ENCODE results near the gene MGAT3. TPM values are rescaled to one million over a fixed set of nuclear protein-coding genes. Genes with fewer than 3 reads are reported as not detected.

Gene MGAT3
- total RNA-seq, 1 experiment from 2014 or later: 5.0 TPM

GRCh38 chr22:39468487-39469325 lies 11.9 kb downstream of the MGAT3 start:
- no peak overlapping the region for H3K9ac ChIP-seq (ENCODE audit: extremely low read depth, insufficient read length, low read length)
- no peak overlapping the region for H2AK5ac ChIP-seq (ENCODE audit: insufficient read length, low read length)
- no peak overlapping the region for H3K27ac ChIP-seq (ENCODE audit: insufficient read length, low read depth, low read length)
- H3T11ph ChIP-seq (ENCODE audit: low read length): no peak overlapping the region
- H2BK20ac ChIP-seq (ENCODE audit: low read depth, low read length, poor library complexity, severe bottlenecking): no peak overlapping the region
- H3K4me1 ChIP-seq (ENCODE audit: insufficient read depth, low read length): peaks cover 3% of the 10 kb centered on the region; the same call in 1 of the 2 replicates
- Mint-ChIP-seq H3K27me3 (ENCODE audit: low read depth) (peaks cover 20% of the 10 kb centered on the region), H3K36me3 (ENCODE audit: insufficient read depth in 1 of 3, low read depth in 3 of 3) (no peaks in the 10 kb centered on the region), H3K4me1 (peaks cover 33 to 41% of the 10 kb centered on the region in 2 experiments), H3K4me3 (no peak overlapping the region; a peak in 1 of 5 replicates), H3K9me3 (no peaks in the 10 kb centered on the region), H3K27ac (no peak overlapping the region; a peak in 1 of 7 replicates)
- H3K4ac ChIP-seq (ENCODE audit: low read depth, low read length): no peak overlapping the region
- H3K9me3 ChIP-seq (ENCODE audit: control insufficient read depth, low read depth, low read length): no peaks in the 10 kb centered on the region
- no peaks in the 10 kb centered on the region for H3K79me2 ChIP-seq (ENCODE audit: insufficient read depth, low read length)
- no peak overlapping the region for H4K8ac ChIP-seq (replicated peaks; ENCODE audit: insufficient read length, low read depth, low read length)
- no peaks in the 10 kb centered on the region for H3K23me2 ChIP-seq (ENCODE audit: insufficient read length, low read depth, low read length, poor library complexity, severe bottlenecking)
- no peak overlapping the region; the same call in 1 of the 2 replicates for H3K14ac ChIP-seq (ENCODE audit: insufficient read depth, low read length)
- H3K18ac ChIP-seq (ENCODE audit: insufficient read length, low read depth, low read length): no peak overlapping the region
- WGBS (ENCODE audit: extremely low coverage, insufficient read length, low lambda C conversion rate): no CpG with 5 or more reads among the region's 18 CpGs
- no peak overlapping the region for H3K56ac ChIP-seq (ENCODE audit: insufficient read length, low read depth, low read length)
- H4K91ac ChIP-seq (ENCODE audit: insufficient read length, low read depth, low read length): no peak overlapping the region
- no peak for DNase-seq
- H2AFZ ChIP-seq (ENCODE audit: low read length): no peak overlapping the region
- no peak for TF ChIP-seq CTCF (conservative IDR thresholded peaks at IDR 0.05)
- H3K23ac ChIP-seq (ENCODE audit: insufficient read length, low read depth, low read length): no peak overlapping the region
- H3K27me3 ChIP-seq (ENCODE audit: insufficient read depth, low read length): no peaks in the 10 kb centered on the region
- H3K4me2 ChIP-seq (ENCODE audit: insufficient read depth, insufficient read length, low read length): no peak overlapping the region
- H2BK120ac ChIP-seq (ENCODE audit: low read depth, low read length, poor library complexity, severe bottlenecking): no peak overlapping the region
- no peak overlapping the region for H4K5ac ChIP-seq (ENCODE audit: insufficient read length, low read depth, low read length)
- H3K79me1 ChIP-seq (ENCODE audit: insufficient read depth, low read depth, low read length, poor library complexity, severe bottlenecking): no peaks in the 10 kb centered on the region
- no peak overlapping the region for H2BK5ac ChIP-seq (ENCODE audit: insufficient read length, low read length)
- H2BK15ac ChIP-seq (ENCODE audit: low read depth, low read length): no peak overlapping the region
- H4K20me1 ChIP-seq (ENCODE audit: control insufficient read depth, insufficient read depth, insufficient read length): peaks cover 2% of the 10 kb centered on the region
- H2BK12ac ChIP-seq (ENCODE audit: insufficient read length, low read depth, low read length): no peak overlapping the region

Data from H9 (cell line).